GM19468 (cell line): ENCODE data around the gene HSD17B4.
A peak's percentile ranks its signal among the peaks of the same experiment; 100 is the strongest.
"Not testable (repeated sequence)": the region's sequence is repeated elsewhere in the genome, so short reads cannot be mapped to it uniquely, and the experiment has no call there.

ENCODE experiments used
- ATAC-seq: cut with Tn5 transposase; IDR thresholded peaks from one replicate; pipeline ENCODE4 v1.9.1; 2021; ENCODE audit warnings: mild to moderate bottlenecking, moderate library complexity, moderate number of reproducible peaks; ENCODE audit not compliant: unreplicated experiment; ENCODE audit errors: extremely low read depth

Gene HSD17B4

GRCh38 chr5:119452373-119453039, at the start of gene HSD17B4:
Gene HSD17B4 (plus strand): TSS chr5:119452497. CDS start chr5:119452576, 79 bp downstream.
- peak; percentile 89 for ATAC-seq

- no peak for ATAC-seq
Measured at GRCh38 chr5:119402555-119402954, 49.7 kb upstream of the HSD17B4 start.

- no peak for ATAC-seq
Measured at GRCh38 chr5:119404033-119404432, 48.3 kb upstream of the HSD17B4 start.

- ATAC-seq, result no peak
Measured at GRCh38 chr5:119405419-119405818, 46.9 kb upstream of the HSD17B4 start.

- no peak for ATAC-seq
Measured at GRCh38 chr5:119406551-119407110, 45.7 kb upstream of the HSD17B4 start.

- peak; percentile 22 for ATAC-seq
Measured at GRCh38 chr5:119409235-119409815, 43.0 kb upstream of the HSD17B4 start.

GRCh38 chr5:119410448-119411159, 41.7 kb upstream of the HSD17B4 start:
- no peak for ATAC-seq

- ATAC-seq, result peak; percentile 50
Measured at GRCh38 chr5:119411361-119412278, 40.7 kb upstream of the HSD17B4 start.

GRCh38 chr5:119412279-119413227, 39.7 kb upstream of the HSD17B4 start:
- ATAC-seq, result no peak

- ATAC-seq, result not testable (repeated sequence)
Measured at GRCh38 chr5:119414124-119414734, 38.1 kb upstream of the HSD17B4 start.

GRCh38 chr5:119417891-119418605, 34.2 kb upstream of the HSD17B4 start:
- no peak for ATAC-seq

- peak; percentile 49 for ATAC-seq
Measured at GRCh38 chr5:119418606-119419100, 33.6 kb upstream of the HSD17B4 start.

- no peak for ATAC-seq
Measured at GRCh38 chr5:119420169-119420568, 32.1 kb upstream of the HSD17B4 start.

GRCh38 chr5:119426057-119426456, 26.2 kb upstream of the HSD17B4 start:
- no peak for ATAC-seq

GRCh38 chr5:119427060-119427459, 25.2 kb upstream of the HSD17B4 start:
- no peak for ATAC-seq

- ATAC-seq, result not testable (repeated sequence)
Measured at GRCh38 chr5:119427596-119427995, 24.7 kb upstream of the HSD17B4 start.

- ATAC-seq, result not testable (repeated sequence)
Measured at GRCh38 chr5:119428166-119428565, 24.1 kb upstream of the HSD17B4 start.

- ATAC-seq, result not testable (repeated sequence)
Measured at GRCh38 chr5:119428574-119428973, 23.7 kb upstream of the HSD17B4 start.
